EH (cell line): Measurements from ENCODE around the gene ADGRB2.

Experiments
- DNase-seq: peaks from one replicate; pipeline ENCODE4 v3.0.0-alpha.2; 2015; ENCODE audit warnings: low read depth

The ADGRB2 gene

DNA sequence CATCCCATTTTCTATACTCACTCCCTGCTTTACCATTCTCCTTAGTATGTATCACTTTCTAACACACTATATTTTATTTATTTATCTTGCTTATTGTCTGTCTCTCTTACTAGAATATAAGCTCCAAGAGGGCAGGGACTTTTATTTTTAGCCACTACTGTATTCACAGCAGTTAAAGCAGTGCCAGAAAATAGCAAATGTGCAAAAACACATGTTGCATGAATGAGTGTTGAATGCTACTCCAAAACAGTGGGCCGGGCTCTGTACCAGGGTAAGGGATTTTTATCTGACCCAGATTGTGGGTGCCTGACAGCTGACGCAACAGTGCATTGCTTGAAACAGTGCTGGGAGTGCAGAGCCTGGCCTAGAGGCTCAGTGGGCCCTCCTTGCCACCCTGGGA lies 85.0 kb downstream of the ADGRB2 start:
- DNase-seq = no peak

DNA sequence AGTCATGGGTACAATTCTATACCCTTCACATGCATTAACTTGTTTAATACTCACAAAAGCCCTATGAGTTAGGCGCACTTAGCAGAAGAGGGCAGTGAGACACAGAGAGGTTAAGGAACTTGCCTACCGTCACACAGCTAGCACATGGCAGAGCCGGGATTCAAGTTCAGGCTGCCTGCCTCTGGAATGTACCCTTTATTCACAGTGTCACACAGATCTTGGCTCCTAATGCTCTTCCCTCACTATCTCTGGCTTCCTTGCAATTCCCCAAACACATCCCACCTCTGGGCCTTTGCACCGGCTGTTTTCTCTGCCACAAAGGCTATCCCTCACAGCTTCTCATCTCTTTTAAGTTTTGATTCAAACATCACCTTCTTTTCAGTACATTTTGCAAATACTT lies 85.5 kb downstream of the ADGRB2 start:
- no peak for DNase-seq

DNA sequence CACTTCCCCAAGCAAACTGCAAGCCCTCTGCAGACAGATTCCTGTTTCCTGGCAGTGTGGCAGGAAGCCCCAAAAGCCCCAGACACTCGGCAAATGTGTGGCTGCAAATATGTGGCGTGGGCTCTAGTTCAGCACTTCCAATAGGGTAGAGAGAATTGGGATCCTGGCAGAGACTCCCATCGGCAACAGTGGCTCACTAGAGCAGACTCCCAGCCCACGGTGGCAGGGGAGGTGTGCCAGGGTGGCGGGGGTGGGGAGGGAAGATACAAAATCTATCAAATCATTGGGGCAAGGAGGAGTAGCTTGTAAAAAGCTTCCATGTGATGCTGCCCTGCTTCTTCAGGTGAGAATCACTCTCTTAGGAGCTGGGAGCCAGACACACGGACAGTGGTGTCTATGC lies 86.2 kb downstream of the ADGRB2 start:
- DNase-seq = no peak

- DNase-seq = no peak
Measured at GRCh38 chr1:31677401-31677800, 86.7 kb downstream of the ADGRB2 start.
